Ovary (tissue), 9 donors: ENCODE data around the gene NCOA3. TPM values are rescaled to one million over a fixed set of nuclear protein-coding genes. Genes with fewer than 3 reads are reported as not detected.

Experiments used
- DNase-seq, 5 donors: peaks; one replicate each; pipeline ENCODE4 v3.0.0-alpha.2; 2019 to 2020
- H3K27ac ChIP-seq, 2 donors: fragments of 200-600 bp; one replicate each; pipeline versions ENCODE4 v1.5.1 to v1.8.0; 2019 to 2022
- H3K27me3 ChIP-seq: fragments of 200-600 bp; one replicate; pipeline ENCODE4 v1.8.0; 2022
- H3K36me3 ChIP-seq: fragments of 200-600 bp; sonication (generic); one replicate; pipeline ENCODE4 v1.5.1; 2019
- H3K4me1 ChIP-seq: one replicate; pipeline ENCODE4 v1.8.1; 2013; ENCODE audit warnings: mild to moderate bottlenecking, moderate library complexity; ENCODE audit not compliant: insufficient read depth
- H3K4me3 ChIP-seq: fragments of 200-600 bp; sonication (generic); one replicate; pipeline ENCODE4 v1.5.1; 2017
- H3K9me3 ChIP-seq, 2 donors: fragments of 200-600 bp in 1 of 2; sonication (generic) in 1 of 2; one replicate each; pipeline versions ENCODE4 v1.5.1 to v1.8.1; 2013 to 2019; ENCODE audit warnings: mild to moderate bottlenecking in 1 of 2, moderate library complexity in 1 of 2
- EP300 ChIP-seq: sonication (generic); formaldehyde crosslinking; IDR thresholded peaks from one replicate; pipeline ENCODE4 v1.6.1; 2017; ENCODE audit warnings: antibody characterized with exemption
- POLR2A ChIP-seq: fragments of 450-650 bp; IDR thresholded peaks from one replicate; pipeline ENCODE4 v1.6.1; 2017; ENCODE audit warnings: antibody characterized with exemption, mild to moderate bottlenecking, moderate library complexity
- WGBS, 3 donors: extraction: QIAGEN DNeasy Blood & Tissue Kit in 1 of 3; methylation state at CpG; one replicate each; pipeline versions ENCODE4 v1.1.5 to v1.1.7; 2013 to 2017; 5-methylcytosine and 5-hydroxymethylcytosine counted together
- intact Hi-C, 4 donors: fragments of 100-400 bp; cut with DNase I; formaldehyde crosslinking; loops; one replicate each; pipeline versions ENCODE4 v1.11.0 to v1.15.1; 2022 to 2023
- polyA plus RNA-seq, 2 donors: library from polyadenylated mRNA; stranded (reverse); fragments of 200-250 nt in 1 of 2; fragments of 350-450 nt in 1 of 2; fragmentation: Illumina TruSeq in 1 of 2; extraction: RNeasy Lipid Tissue Mini Kit (QIAGEN cat#74804) in 1 of 2; gene quantifications; one replicate each; pipeline ENCODE4 v1.2.3, GENCODE V29; 2013 to 2014
- total RNA-seq, 7 donors: library from RNA; depleted of rRNA in 2 of 7; stranded (reverse); fragments of >200 nt in 2 of 7; fragmentation: NEBNext Ultra II Directional in 3 of 7; extraction: Animal tissue kit (Norgen Biotek cat#: 25700) in 3 of 7; gene quantifications; one replicate each; pipeline versions ENCODE4 v1.1.0 to v1.2.4, GENCODE V29; 2016 to 2023
- TF ChIP-seq, protein P1 (sequence below), 3 donors: fragments of 450-650 bp in 2 of 3; fragments of 200-600 bp in 1 of 3; IDR thresholded peaks; one replicate each; pipeline versions ENCODE4 v1.5.1 to v1.8.0; 2016 to 2022; ENCODE audit warnings: antibody characterized with exemption in 3 of 3, mild to moderate bottlenecking in 1 of 3
- donor health status: DM: no; HTN: no; CAD: no; lungs with moderate emphysema.
- donor health status: DM: no; HTN: no; CAD: no.
- donor health status: Bipolar disorder and iron deficiency.
- donor health status: DM: yes; HTN: yes; CAD: no.
- donor health status: DM: no; HTN: no; CAD: no.
- donor health status: DM: yes; HTN: yes; CAD: no.

NCOA3 gene
- total and polyA plus RNA-seq, 9 donors, result 8.2 to 32.4 (median 25.7) TPM

DNA sequence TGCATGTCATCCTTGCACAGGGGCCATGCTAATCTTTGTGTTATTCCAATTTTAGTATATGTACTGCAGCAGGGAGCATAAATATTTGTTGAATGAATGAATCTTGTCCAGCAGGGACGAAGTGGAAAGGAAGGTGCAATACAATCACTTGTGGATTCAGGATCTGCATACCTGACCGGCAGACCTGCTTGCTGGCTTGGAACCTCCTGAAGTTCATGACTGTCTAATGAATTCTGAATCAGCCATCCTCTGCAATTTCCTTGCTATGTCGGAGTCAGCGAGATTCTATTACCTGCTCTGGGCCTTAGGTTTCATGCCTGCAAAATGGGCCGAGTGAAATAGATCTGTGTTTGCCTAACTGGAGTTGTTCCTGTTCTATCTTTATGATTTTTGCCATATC, 17.4 kb upstream of the NCOA3 start:
- Histone ChIP-seq H3K4me1 (no peaks in the 10 kb centered on the region), H3K4me3 (no peak overlapping the region), H3K9me3 (no peaks in the 10 kb centered on the region), H3K27ac (no peak overlapping the region), H3K27me3 (no peaks in the 10 kb centered on the region), H3K36me3 (no peaks in the 10 kb centered on the region)
- intact Hi-C loops, result no loop called here
- WGBS, 3 donors, result 87 to 92% (median 91%) methylated on average over 5 of the region's 5 CpGs
- TF ChIP-seq, protein P1, sequence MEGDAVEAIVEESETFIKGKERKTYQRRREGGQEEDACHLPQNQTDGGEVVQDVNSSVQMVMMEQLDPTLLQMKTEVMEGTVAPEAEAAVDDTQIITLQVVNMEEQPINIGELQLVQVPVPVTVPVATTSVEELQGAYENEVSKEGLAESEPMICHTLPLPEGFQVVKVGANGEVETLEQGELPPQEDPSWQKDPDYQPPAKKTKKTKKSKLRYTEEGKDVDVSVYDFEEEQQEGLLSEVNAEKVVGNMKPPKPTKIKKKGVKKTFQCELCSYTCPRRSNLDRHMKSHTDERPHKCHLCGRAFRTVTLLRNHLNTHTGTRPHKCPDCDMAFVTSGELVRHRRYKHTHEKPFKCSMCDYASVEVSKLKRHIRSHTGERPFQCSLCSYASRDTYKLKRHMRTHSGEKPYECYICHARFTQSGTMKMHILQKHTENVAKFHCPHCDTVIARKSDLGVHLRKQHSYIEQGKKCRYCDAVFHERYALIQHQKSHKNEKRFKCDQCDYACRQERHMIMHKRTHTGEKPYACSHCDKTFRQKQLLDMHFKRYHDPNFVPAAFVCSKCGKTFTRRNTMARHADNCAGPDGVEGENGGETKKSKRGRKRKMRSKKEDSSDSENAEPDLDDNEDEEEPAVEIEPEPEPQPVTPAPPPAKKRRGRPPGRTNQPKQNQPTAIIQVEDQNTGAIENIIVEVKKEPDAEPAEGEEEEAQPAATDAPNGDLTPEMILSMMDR (IDR thresholded peaks at IDR 0.05), result no peak
- no peak for TF ChIP-seq EP300
- TF ChIP-seq POLR2A, result no peak
- DNase-seq, result no peak

DNA sequence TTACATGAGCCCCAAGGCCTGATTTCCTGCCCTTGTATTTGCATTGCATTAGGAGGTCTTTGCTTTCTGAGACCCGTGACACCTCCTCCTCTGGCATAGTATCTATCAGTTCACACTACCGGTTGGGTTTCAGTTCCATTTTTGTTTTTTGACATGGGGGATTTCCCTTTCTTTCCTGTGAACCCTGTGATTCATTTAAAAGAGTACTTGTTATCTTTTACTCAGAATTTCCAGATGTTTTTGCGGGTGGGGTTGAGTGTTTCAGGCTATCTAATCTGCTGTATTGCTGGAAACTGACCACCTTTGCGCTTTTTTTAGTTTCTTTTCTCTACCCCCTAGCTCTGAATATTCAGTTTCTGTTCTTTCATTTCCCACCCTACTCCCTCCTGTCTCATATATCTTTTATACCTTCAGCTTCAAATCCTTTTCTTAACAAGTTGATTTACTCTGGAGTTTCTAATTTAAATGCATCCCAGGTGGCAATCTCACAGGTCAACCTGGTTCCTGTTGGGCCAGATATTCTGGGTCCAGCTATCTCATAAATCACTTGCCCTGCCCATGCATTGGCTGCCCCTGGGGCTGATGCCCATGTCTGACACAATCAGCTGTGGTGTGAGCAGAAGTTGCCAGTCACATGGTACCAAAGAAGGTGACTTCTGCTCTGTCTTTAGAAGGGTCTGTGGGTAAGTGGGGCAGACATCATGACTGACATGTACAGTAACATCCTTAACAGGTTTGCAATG, 14.3 kb upstream of the NCOA3 start:
- Histone ChIP-seq H3K36me3 (no peaks in the 10 kb centered on the region), H3K4me1 (no peaks in the 10 kb centered on the region), H3K27ac (no peak overlapping the region), H3K27me3 (no peaks in the 10 kb centered on the region), H3K4me3 (no peak overlapping the region), H3K9me3 (no peaks in the 10 kb centered on the region)
- intact Hi-C loops, result no loop called here
- 13 to 21% (median 20%) methylated on average over 4 of the region's 4 CpGs for WGBS, 3 donors
- TF ChIP-seq POLR2A (no peak), EP300 (no peak)
- TF ChIP-seq, protein P1 (IDR thresholded peaks at IDR 0.05), result no peak
- no peak for DNase-seq

DNA sequence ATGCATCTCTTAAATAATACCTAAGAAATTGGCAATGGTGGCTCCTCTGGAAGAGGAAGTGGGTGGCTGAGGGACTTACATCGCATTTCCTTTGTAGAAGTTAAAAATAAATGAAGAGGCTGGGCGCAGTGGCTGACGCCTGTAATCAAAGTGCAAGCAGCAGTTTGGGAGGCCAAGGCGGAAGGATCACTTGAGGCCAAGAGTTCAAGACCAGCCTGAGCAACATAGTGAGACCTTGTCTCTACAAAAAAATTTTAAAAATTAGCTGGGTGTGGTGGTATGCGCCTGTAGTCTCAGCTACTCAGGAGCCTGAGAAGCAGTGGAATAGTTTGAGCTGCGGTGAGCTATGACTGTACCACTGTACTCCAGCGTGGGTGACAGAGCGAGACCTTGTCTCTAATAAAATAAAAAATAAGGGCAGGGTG, 12.2 kb upstream of the NCOA3 start:
- Histone ChIP-seq H3K36me3 (no peaks in the 10 kb centered on the region), H3K27ac (no peak overlapping the region), H3K4me3 (no peak overlapping the region), H3K4me1 (peaks cover 5% of the 10 kb centered on the region), H3K9me3 (no peaks in the 10 kb centered on the region), H3K27me3 (no peaks in the 10 kb centered on the region)
- intact Hi-C loops, result no loop called here
- TF ChIP-seq POLR2A (no peak), EP300 (no peak)
- TF ChIP-seq, protein P1 (IDR thresholded peaks at IDR 0.05), result no peak
- DNase-seq, result no peak
- 86 to 91% (median 90%) methylated on average over 8 of the region's 8 CpGs for WGBS, 3 donors

DNA sequence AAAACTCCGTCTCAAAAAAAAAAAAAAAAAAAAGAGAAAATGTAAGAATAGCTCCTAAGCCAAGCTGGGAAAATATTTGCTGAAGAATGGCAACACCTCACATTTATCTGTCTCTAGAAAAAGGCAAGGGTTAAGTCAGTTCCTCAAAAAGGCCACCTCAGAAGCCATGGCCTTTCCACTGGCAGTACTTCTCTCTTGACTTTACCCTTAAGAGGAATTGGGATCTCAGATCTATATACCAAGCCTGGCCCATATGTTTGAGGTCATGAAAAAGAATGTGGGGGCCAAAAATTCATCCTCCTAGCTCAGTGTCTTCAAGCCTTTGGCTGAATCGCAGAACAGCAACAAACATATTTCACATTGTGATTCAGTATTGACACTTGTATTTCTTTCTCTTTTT, 10.9 kb upstream of the NCOA3 start:
- H3K36me3 ChIP-seq, result no peaks in the 10 kb centered on the region
- TF ChIP-seq, protein P1 (IDR thresholded peaks at IDR 0.05), result no peak
- TF ChIP-seq EP300 (no peak), POLR2A (no peak)
- H3K9me3 ChIP-seq, result no peaks in the 10 kb centered on the region
- H3K27me3 ChIP-seq, result no peaks in the 10 kb centered on the region
- WGBS, 3 donors, result 67 to 86% (median 84%) methylated on average over 2 of the region's 2 CpGs
- intact Hi-C loops, result loop anchor here in 2 of 4 donors (10.0 kb wide), 2 partner anchors 66 to 106 kb away; no protein-coding TSS in a partner anchor
- no peak overlapping the region for H3K27ac ChIP-seq
- peaks cover 5% of the 10 kb centered on the region for H3K4me1 ChIP-seq
- no peak overlapping the region for H3K4me3 ChIP-seq
- no peak for DNase-seq
